NB4 (cell line): ENCODE data around the gene TEDC1.

Source experiments
- MYC ChIP-seq: IDR thresholded peaks from 2 replicates; pipeline ENCODE4 v1.6.1; 2011; ENCODE audit warnings: low read depth, low read length
- POLR2A ChIP-seq: IDR thresholded peaks from 2 replicates; pipeline ENCODE4 v1.6.1; 2011; ENCODE audit warnings: mild to moderate bottlenecking; ENCODE audit not compliant: insufficient read length; ENCODE audit errors: extremely low read depth
- TF ChIP-seq, protein P1 (sequence below): IDR thresholded peaks from one replicate; pipeline ENCODE4 v1.5.1; 2012; ENCODE audit warnings: low read depth, low read length

DNA sequence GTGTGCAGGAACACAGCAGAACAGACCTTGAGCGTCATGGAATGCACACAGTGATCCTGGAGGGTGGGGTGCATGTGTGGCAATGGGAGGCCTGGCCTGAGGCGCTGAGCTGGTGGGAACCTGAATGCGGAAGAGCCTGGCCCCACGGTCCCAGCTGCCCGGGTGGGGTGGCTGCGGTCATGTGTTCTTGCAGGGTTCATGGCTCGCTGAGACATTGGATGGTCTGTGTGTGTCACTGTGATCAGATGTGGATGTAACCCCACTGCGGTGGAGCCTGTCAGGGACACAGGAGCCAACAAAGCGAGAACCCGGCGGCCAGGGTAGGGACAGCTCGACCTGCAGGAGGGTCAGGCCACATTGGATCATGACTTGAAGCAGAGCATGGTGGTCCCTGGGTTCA is 48.2 kb upstream of the TEDC1 start:
- TF ChIP-seq, protein P1, sequence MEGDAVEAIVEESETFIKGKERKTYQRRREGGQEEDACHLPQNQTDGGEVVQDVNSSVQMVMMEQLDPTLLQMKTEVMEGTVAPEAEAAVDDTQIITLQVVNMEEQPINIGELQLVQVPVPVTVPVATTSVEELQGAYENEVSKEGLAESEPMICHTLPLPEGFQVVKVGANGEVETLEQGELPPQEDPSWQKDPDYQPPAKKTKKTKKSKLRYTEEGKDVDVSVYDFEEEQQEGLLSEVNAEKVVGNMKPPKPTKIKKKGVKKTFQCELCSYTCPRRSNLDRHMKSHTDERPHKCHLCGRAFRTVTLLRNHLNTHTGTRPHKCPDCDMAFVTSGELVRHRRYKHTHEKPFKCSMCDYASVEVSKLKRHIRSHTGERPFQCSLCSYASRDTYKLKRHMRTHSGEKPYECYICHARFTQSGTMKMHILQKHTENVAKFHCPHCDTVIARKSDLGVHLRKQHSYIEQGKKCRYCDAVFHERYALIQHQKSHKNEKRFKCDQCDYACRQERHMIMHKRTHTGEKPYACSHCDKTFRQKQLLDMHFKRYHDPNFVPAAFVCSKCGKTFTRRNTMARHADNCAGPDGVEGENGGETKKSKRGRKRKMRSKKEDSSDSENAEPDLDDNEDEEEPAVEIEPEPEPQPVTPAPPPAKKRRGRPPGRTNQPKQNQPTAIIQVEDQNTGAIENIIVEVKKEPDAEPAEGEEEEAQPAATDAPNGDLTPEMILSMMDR, result no peak
- TF ChIP-seq POLR2A, result no peak
- no peak for TF ChIP-seq MYC
